ENCODE results near the gene CTDSP2. TPM values are rescaled to one million over a fixed set of nuclear protein-coding genes. Genes with fewer than 3 reads are reported as not detected.

The CTDSP2 gene
- total and polyA plus RNA-seq, 10 of the 15 experiments (the other 5 are each of a cell fraction or from before 2014, with no cell fraction given) = 17.3 to 98.2 (median 54.1) TPM

DNA sequence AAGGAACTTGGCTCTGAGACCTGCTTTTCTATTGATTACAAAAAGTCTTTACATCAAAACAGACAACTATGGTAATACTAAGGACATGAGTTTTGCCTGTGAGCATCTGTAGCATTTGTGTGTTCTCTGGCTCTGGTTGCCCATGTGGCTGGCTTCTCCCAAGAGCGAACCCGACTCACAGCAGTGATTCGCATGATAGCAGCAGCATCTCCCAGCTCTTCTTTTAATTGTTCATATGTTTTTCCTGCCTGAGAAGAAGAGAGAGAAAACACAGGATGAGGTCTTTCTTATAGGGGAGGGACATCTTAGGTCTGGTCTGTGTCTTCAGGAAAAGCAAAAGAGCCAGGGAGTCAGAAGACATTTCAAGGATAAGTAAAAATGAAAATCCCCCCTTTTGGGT, 45.6 kb downstream of the CTDSP2 start:
- no peak overlapping the region for H3K27ac ChIP-seq (ENCODE audit: control insufficient read depth, insufficient read depth)
- ATAC-seq (no peak), FAIRE-seq (no peak), DNase-seq (ENCODE audit: low read depth, low spot score) (no peak)
- no peak overlapping the region for H3K4me3 ChIP-seq
- no peaks in the 10 kb centered on the region for H3K27me3 ChIP-seq (replicated peaks in 1 of 2; ENCODE audit: control insufficient read depth in 2 of 2, insufficient read depth in 2 of 2, low read length in 1 of 2)
- H3K4me2 ChIP-seq (ENCODE audit: control insufficient read depth, insufficient read depth) = no peak overlapping the region
- CTCF ChIA-PET = interaction anchor here (0.8 to 9.5 kb wide), 6 partner anchors 9 to 103 kb away, joined by 3 to 87 read pairs (median 3); no protein-coding TSS in a partner anchor
- no peaks in the 10 kb centered on the region for H3K79me2 ChIP-seq (ENCODE audit: control insufficient read depth, insufficient read depth, low read length)
- no peak overlapping the region for H2AFZ ChIP-seq (ENCODE audit: control insufficient read depth, low read depth, low read length)
- H3K4me1 ChIP-seq (ENCODE audit: control insufficient read depth, insufficient read depth, low read length) = no peaks in the 10 kb centered on the region
- no peaks in the 10 kb centered on the region for H4K20me1 ChIP-seq (ENCODE audit: control insufficient read depth, insufficient read depth)
- WGBS (ENCODE audit: insufficient coverage, insufficient replicate concordance, low lambda C conversion rate, missing lambda C conversion rate) = 98% methylated on average over 3 of the region's 3 CpGs
- H3K36me3 ChIP-seq (ENCODE audit: control insufficient read depth in 2 of 2, insufficient read depth in 2 of 2, low read length in 1 of 2) = peaks cover 5 to 17% of the 10 kb centered on the region in 2 experiments
- in situ Hi-C loops (cut with MboI) (no loop called here), intact Hi-C loops (cut with micrococcal nuclease; ENCODE audit: unreplicated experiment) (no loop called here)
- SMC1A ChIA-PET (ENCODE audit: uncharacterized antibody, unreplicated experiment) = interaction anchor here (0.9 to 3.1 kb wide), 4 partner anchors 32 to 103 kb away, joined by 3 to 22 read pairs (median 9); no protein-coding TSS in a partner anchor
- POLR2A ChIA-PET = no interaction called here
- no peaks in the 10 kb centered on the region for H3K9me3 ChIP-seq (replicated peaks; ENCODE audit: control insufficient read depth, insufficient read depth, low read length)
- no peak overlapping the region for H3K9ac ChIP-seq (ENCODE audit: control insufficient read depth, insufficient read depth, low read length)
- RAD21 ChIA-PET (ENCODE audit: unreplicated experiment) = no interaction called here
- BruUV-seq (replicated peaks) = no TSS peak
- TF ChIP-seq BRCA1 (IDR thresholded peaks at IDR 0.05; ENCODE audit: low read depth, low read length) (no peak), MLLT1 (IDR thresholded peaks at IDR 0.05) (no peak), IRF5 (IDR thresholded peaks at IDR 0.05; ENCODE audit: borderline replicate concordance) (no peak), BCLAF1 (IDR thresholded peaks at IDR 0.05) (no peak), DPF2 (IDR thresholded peaks at IDR 0.05) (no peak), ZZZ3 (IDR thresholded peaks at IDR 0.05; ENCODE audit: control insufficient read depth, insufficient read length, low read depth) (no peak), BACH1 (IDR thresholded peaks at IDR 0.05; ENCODE audit: borderline replicate concordance) (no peak), MAX (IDR thresholded peaks at IDR 0.05; ENCODE audit: low read depth, low read length) (no peak), ZNF274 (IDR thresholded peaks at IDR 0.05; ENCODE audit: insufficient read depth, insufficient read length) (no peak)
- TF ChIP-seq, protein P1, sequence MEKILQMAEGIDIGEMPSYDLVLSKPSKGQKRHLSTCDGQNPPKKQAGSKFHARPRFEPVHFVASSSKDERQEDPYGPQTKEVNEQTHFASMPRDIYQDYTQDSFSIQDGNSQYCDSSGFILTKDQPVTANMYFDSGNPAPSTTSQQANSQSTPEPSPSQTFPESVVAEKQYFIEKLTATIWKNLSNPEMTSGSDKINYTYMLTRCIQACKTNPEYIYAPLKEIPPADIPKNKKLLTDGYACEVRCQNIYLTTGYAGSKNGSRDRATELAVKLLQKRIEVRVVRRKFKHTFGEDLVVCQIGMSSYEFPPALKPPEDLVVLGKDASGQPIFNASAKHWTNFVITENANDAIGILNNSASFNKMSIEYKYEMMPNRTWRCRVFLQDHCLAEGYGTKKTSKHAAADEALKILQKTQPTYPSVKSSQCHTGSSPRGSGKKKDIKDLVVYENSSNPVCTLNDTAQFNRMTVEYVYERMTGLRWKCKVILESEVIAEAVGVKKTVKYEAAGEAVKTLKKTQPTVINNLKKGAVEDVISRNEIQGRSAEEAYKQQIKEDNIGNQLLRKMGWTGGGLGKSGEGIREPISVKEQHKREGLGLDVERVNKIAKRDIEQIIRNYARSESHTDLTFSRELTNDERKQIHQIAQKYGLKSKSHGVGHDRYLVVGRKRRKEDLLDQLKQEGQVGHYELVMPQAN (conservative IDR thresholded peaks at IDR 0.05) = no peak
- TF ChIP-seq, protein P2, sequence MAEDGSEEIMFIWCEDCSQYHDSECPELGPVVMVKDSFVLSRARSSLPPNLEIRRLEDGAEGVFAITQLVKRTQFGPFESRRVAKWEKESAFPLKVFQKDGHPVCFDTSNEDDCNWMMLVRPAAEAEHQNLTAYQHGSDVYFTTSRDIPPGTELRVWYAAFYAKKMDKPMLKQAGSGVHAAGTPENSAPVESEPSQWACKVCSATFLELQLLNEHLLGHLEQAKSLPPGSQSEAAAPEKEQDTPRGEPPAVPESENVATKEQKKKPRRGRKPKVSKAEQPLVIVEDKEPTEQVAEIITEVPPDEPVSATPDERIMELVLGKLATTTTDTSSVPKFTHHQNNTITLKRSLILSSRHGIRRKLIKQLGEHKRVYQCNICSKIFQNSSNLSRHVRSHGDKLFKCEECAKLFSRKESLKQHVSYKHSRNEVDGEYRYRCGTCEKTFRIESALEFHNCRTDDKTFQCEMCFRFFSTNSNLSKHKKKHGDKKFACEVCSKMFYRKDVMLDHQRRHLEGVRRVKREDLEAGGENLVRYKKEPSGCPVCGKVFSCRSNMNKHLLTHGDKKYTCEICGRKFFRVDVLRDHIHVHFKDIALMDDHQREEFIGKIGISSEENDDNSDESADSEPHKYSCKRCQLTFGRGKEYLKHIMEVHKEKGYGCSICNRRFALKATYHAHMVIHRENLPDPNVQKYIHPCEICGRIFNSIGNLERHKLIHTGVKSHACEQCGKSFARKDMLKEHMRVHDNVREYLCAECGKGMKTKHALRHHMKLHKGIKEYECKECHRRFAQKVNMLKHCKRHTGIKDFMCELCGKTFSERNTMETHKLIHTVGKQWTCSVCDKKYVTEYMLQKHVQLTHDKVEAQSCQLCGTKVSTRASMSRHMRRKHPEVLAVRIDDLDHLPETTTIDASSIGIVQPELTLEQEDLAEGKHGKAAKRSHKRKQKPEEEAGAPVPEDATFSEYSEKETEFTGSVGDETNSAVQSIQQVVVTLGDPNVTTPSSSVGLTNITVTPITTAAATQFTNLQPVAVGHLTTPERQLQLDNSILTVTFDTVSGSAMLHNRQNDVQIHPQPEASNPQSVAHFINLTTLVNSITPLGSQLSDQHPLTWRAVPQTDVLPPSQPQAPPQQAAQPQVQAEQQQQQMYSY (CRISPR knock-in tag; IDR thresholded peaks at IDR 0.05) = no peak
